KOPT-K1 (cell line): ENCODE data around the gene CACNA2D3.

Source experiments
- H3K27ac ChIP-seq: fragments of 200-600 bp; sonication (generic); 2 replicates; pipeline ENCODE4 v1.5.1; 2016; ENCODE audit warnings: antibody characterized with exemption, mild to moderate bottlenecking, low read depth, low read length; ENCODE audit not compliant: poor library complexity, severe bottlenecking
- H3K36me3 ChIP-seq: fragments of 200-600 bp; sonication (generic); 2 replicates; pipeline ENCODE4 v1.5.1; 2017; ENCODE audit warnings: antibody characterized with exemption, mild to moderate bottlenecking, low read length, moderate library complexity; ENCODE audit not compliant: insufficient read depth
- H3K9me3 ChIP-seq: fragments of 200-600 bp; sonication (generic); 2 replicates; pipeline ENCODE4 v1.5.1; 2017; ENCODE audit warnings: antibody characterized with exemption, low read length, mild to moderate bottlenecking; ENCODE audit not compliant: insufficient read depth, poor library complexity, severe bottlenecking

The CACNA2D3 gene

GRCh38 chr3:54641226-54642014 is 519.1 kb downstream of the CACNA2D3 start:
- H3K36me3 ChIP-seq, result no peaks in the 10 kb centered on the region
- H3K27ac ChIP-seq, result no peak overlapping the region
- no peaks in the 10 kb centered on the region for H3K9me3 ChIP-seq

DNA sequence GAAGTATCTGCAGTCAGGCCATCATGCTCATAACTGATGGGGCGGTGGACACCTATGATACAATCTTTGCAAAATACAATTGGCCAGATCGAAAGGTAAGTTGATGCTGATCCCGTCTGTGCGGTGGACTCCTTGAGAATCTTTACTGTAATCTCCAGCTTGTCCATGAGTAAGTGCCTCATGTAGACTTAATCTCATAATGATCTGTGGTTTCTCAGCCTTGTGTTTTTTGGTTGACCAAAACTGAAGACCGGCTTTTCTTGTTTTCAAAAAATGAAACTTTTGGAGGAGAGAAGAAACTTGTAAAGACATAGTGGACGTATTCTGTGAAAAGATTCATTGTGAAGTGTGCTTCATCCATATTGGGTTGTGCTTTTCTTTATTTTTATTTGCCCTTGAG is 519.8 kb downstream of the CACNA2D3 start:
- Histone ChIP-seq H3K36me3 (no peaks in the 10 kb centered on the region), H3K9me3 (no peaks in the 10 kb centered on the region), H3K27ac (no peak overlapping the region)

GRCh38 chr3:54647721-54648120 is 525.4 kb downstream of the CACNA2D3 start:
- Histone ChIP-seq H3K36me3 (no peaks in the 10 kb centered on the region), H3K9me3 (no peaks in the 10 kb centered on the region)

DNA sequence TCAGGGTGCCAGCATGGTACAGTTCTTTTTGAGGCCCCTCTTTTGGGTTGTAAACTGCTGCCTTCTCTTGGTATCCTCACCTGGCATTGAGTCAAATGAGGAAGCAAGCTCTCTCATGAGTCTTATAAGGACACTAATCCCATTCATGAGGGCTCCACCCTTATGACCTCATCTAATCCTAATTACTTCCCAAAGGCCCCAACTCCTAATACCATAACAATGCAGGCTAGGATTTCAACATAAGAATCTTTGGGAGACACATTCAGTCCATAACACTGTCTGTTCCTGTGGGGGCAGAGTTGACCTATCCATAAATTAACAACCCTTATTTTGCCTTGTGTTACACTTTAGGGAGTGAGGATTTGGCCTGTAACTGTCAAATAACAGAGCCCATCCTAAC is 527.2 kb downstream of the CACNA2D3 start:
- Histone ChIP-seq H3K27ac (no peak overlapping the region), H3K9me3 (no peaks in the 10 kb centered on the region), H3K36me3 (no peaks in the 10 kb centered on the region)

More at GRCh38 chr3:54647721-54648120, 525.4 kb downstream of the CACNA2D3 start:
- H3K27ac ChIP-seq, result no peak overlapping the region

- Histone ChIP-seq H3K36me3 (no peaks in the 10 kb centered on the region), H3K27ac (no peak overlapping the region), H3K9me3 (no peaks in the 10 kb centered on the region)
Observed at GRCh38 chr3:54653456-54654195, 531.3 kb downstream of the CACNA2D3 start.

GRCh38 chr3:54654776-54655175 is 532.4 kb downstream of the CACNA2D3 start:
- Histone ChIP-seq H3K9me3 (no peaks in the 10 kb centered on the region), H3K27ac (no peak overlapping the region), H3K36me3 (no peaks in the 10 kb centered on the region)

- no peaks in the 10 kb centered on the region for H3K9me3 ChIP-seq
- H3K36me3 ChIP-seq, result no peaks in the 10 kb centered on the region
- no peak overlapping the region for H3K27ac ChIP-seq
Observed at GRCh38 chr3:54659347-54659746, 537.0 kb downstream of the CACNA2D3 start.

DNA sequence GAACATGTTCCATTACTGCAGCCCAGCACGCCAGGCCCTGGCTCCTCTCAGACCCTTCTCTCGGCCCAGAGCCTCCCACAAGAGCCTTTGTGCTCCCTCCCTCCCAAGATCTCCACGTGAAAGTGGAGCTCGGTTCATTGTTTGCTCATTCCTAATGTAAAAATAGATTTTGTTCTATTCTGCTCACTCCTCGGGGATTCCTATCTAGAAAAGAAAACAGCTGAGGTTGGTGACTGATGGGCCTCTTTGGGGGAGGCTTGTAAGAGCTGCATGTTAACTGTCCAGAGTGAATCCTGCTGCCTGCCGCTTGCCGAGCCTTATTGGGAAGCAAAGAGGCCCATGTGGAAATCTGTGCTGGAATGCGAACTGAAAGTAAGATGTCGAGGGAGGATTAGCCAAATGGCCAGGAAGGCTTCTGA is 538.4 kb downstream of the CACNA2D3 start:
- no peaks in the 10 kb centered on the region for H3K9me3 ChIP-seq
- H3K36me3 ChIP-seq, result no peaks in the 10 kb centered on the region
- no peak overlapping the region for H3K27ac ChIP-seq

DNA sequence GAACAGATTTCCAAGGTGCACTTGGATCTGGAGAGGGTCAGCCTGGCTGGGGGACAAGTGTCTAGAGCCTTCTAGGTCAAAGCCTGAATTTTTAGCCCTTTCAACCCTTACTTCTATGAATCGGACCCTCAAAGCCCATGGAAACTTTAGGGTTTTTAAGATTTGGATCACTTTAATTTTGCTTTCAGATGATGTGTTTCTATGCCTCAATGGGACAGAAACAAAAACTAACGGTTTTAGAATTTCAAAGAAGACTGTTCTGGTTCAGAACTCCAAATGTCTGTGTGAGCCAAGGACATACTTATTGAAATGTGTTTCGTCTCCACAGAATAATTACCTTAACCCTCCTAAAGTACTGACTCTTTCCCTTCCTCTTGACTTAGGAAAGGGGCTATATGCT is 538.8 kb downstream of the CACNA2D3 start:
- no peaks in the 10 kb centered on the region for H3K9me3 ChIP-seq
- no peaks in the 10 kb centered on the region for H3K36me3 ChIP-seq
- no peak overlapping the region for H3K27ac ChIP-seq

GRCh38 chr3:54663501-54664011 is 541.2 kb downstream of the CACNA2D3 start:
- Histone ChIP-seq H3K27ac (no peak overlapping the region), H3K9me3 (no peaks in the 10 kb centered on the region), H3K36me3 (no peaks in the 10 kb centered on the region)

GRCh38 chr3:54665016-54665600 is 542.8 kb downstream of the CACNA2D3 start:
- H3K27ac ChIP-seq, result no peak overlapping the region
- no peaks in the 10 kb centered on the region for H3K9me3 ChIP-seq
- H3K36me3 ChIP-seq, result no peaks in the 10 kb centered on the region

DNA sequence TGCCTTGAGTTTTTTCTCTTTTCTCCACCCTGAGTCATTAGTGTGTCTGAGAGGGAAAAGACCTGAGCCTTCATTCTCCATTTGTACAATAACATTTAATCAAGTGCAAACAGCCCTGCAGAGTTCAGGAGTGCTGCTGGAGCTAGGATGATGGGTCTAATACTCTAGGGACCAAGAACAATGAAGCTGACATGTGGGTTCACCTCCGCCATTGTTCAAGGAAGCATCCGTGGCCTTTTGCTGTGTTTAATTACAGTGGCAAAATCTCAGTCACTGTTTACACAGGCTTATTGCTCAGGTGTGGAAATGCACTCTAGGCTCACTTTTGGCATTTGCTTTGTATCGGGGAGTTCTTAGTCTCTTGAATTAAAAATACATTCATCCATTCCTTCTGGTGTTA is 545.9 kb downstream of the CACNA2D3 start:
- Histone ChIP-seq H3K9me3 (no peaks in the 10 kb centered on the region), H3K27ac (no peak overlapping the region), H3K36me3 (no peaks in the 10 kb centered on the region)

DNA sequence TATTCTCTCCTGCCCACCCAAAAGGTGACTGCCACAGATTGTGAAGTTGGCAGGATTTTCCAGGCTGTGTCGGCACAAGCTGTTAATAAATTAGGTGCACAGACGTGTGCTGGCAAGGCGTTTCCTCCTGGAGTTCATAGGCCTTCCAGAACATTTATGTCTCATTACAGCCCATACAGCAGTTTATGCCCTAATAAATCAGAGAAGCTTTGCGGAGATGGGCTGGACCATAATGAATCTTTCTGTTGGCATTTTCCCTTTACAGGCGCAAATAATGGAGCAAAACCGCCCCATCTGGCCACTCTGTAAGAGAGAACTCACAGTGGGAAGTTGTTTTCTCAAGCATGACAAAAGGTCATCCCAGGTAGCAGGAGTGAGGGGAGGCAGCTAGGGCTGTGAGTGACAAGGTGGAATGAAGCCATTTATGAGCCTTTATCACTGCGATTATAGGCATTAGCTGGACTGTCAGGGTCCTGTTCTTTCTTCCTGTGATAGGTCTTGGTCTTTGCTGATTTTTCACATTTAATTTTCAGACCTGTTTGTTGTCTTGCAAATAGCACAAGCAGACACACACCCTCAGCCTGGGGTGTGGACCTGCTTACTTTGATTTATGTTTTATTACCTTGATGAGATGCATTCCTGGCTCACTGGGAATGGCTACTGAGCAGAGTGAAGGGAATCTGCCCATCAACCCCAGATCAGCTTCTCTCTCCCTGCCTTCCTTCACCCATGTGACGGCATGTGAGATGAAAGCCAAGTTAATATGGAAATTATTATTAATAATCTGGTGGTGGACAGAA is 548.0 kb downstream of the CACNA2D3 start:
- Histone ChIP-seq H3K9me3 (no peaks in the 10 kb centered on the region), H3K27ac (no peak overlapping the region), H3K36me3 (no peaks in the 10 kb centered on the region)

DNA sequence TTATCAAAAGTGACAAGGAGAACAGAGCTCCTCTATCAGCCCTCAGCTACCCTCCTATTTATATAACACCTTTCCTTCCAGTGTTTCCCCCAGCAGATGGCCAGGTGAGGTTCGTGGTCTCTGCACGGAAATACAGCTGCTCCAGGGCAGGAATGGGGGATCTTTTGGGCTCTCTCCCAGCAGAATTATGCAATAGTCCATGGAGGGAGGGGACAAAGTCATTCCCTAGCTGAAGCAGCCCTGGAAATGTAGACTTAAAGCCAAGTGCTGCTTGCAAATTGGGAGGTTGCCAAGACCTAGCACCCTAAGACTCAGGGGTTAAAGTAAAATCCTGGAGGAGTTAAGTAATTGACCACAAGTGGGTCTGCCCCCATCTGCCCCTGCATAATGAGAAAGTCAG is 549.2 kb downstream of the CACNA2D3 start:
- Histone ChIP-seq H3K36me3 (no peaks in the 10 kb centered on the region), H3K9me3 (no peaks in the 10 kb centered on the region), H3K27ac (no peak overlapping the region)

DNA sequence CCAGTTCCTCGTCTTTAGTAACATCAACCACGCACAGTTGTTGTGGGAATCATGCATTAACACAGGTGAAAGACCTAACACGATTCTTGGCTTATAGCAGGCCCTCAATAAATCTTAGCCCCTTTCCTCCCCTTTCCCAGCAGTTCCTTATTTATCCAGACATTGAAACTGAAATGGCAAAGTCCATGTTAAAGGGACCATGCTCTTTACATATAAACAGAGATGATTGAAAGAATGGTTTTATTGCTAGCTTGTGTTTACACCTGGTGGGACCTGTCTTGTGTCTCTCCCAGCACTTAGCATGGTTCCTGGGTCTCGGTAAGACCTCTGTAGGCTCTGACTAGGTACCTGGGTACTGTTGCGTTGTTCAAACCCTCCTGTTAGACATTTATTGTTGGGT is 553.7 kb downstream of the CACNA2D3 start:
- no peaks in the 10 kb centered on the region for H3K9me3 ChIP-seq
- no peak overlapping the region for H3K27ac ChIP-seq
- H3K36me3 ChIP-seq, result no peaks in the 10 kb centered on the region
